HG03196 (cell line): ENCODE results near the gene ANTXR2.
"Not testable (repeated sequence)": the region's sequence is repeated elsewhere in the genome, so short reads cannot be mapped to it uniquely, and the experiment has no call there.

Source experiments
- ATAC-seq: cut with Tn5 transposase; IDR thresholded peaks from one replicate; pipeline ENCODE4 v1.9.1; 2021; ENCODE audit not compliant: unreplicated experiment

Gene ANTXR2

DNA sequence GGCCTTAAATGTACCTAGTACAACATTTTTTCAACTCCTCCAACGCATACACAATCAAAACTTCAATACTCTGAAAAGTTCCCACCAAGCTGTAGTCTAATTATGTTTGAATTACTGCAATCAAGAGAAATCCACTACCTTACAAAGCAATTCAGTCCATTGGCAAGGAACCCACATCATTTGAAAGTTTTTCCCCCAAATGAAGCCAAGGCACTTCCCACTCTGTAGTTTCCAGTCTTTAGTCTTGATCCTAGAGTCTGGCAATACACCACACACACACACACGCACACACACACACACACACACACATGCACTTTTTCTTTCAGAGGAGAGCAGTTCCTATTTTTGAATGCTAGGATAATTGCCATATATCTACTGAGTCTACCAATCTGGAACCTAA lies 79.6 kb downstream of the ANTXR2 start:
- ATAC-seq, result no peak

DNA sequence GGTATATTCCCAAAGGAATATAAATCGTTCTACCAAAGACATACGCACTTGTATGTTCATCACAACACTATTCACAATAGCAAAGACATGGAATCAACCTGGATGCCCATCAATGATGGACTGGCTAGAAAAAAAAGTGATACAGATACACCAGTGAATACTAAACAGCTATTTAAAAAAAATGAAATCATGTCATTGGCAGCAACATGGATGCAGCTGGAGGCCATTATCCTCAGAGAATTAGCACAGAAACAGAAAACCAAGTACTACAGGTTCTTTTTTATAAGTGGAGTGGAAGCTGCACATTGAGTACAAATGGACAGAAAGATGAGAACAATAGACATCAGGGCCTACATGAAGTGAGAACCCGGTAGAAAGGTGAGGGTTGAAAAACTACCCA lies 81.4 kb downstream of the ANTXR2 start:
- no peak for ATAC-seq

DNA sequence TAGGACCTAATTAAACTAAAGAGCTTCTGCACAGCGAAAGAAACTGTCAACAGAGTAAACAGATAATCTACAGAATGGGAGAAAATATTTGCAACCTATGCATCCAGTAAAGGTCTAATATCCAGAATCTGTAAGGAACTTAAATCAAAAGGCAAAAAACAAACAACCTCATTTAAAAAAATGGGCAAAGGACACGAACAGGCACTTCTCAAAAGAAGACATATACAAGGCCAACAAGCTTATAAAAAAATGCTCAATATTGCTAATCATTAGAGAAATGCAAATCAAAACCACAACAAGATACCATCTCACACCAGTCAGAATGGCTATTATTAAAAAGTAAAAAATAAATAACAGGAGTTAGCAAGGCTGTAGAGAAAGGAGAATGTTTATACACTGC lies 81.9 kb downstream of the ANTXR2 start:
- ATAC-seq, result not testable (repeated sequence)

GRCh38 chr4:79987401-79987800 lies 85.6 kb downstream of the ANTXR2 start:
- ATAC-seq, result no peak

GRCh38 chr4:79983431-79983830 lies 89.6 kb downstream of the ANTXR2 start:
- no peak for ATAC-seq

DNA sequence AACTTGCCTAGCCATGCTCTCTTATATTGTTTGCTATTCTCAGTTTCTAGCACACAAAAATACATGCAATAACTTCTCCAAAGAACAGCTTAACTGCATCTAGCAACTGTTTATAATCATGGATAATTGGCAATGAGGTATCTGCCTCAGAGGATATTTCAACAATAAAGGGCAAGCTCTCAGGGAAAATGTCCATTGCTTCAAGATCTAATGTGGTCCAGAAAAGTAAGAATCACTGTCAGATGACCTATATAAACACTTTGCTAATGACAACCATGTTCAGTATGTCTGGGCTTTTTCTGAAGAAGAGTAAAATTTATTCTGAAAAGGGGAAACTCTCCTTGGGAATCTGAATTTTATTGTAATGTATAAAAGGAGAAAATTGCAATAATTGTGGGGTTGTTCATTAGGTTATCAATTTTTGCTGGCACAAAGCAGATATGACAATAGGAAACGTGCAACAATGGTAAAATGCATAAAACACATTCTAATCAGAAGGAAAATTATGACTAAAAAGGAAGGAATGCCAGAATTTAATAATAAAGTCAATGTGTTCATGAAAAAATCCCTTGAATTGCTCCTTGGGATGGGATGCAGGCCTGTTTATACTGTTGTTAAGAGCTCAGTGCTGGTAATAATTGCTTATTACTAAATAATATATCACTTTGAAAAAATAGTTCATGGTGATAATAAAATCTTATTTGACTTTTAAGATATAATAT lies 90.3 kb downstream of the ANTXR2 start:
- ATAC-seq, result no peak

DNA sequence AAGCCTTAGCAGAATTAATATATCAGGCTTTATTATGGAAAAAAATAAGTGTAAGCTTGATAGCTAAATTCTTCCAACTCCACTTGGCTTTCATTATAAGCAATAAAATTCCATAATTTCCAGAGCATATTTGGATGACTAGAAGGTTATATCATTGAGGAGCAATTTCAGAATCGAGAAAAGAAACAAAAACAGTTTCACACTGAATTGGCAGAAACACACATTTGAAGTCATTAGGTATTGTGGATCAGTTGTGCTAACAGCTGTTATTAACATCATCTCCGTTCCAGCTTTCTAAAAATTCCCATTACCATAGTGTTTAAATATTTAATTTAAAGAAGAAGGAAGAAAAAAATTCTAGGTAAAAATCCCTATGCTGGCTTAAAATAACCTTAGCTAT lies 92.6 kb downstream of the ANTXR2 start:
- ATAC-seq, result no peak

GRCh38 chr4:79979785-79980437 lies 93.1 kb downstream of the ANTXR2 start:
- ATAC-seq, result no peak

DNA sequence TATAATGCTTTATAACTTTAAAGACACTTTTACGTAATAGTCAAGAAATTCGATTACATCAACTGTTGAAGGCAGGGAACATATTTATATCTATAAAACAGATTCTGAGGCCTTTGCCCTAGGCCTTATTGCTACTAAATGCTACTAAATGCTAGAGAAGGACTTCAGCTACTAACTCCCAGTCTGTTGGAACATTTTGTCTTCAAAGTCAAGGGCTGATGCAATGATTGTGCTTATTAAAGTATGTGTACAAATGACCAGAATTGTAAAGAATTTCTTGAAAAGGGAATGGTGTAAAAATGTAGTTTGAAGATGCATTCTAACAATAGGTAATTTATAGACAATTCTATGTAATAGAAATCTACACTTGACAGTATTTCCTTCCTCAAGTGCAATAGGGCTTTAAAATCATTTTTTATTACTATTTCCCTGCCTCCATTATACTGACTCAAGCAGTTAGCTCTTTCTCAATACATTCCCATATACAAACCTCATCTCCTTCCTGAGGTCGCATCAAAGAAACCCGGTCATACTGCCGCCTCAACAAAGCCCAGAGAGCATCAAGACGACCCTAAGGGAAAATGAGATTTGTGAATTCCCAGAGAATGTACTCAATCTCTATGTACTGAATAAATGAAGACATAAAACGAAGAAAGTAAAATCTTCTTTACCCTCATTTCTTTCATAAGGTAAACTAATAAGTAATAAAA lies 95.7 kb downstream of the ANTXR2 start:
- no peak for ATAC-seq

DNA sequence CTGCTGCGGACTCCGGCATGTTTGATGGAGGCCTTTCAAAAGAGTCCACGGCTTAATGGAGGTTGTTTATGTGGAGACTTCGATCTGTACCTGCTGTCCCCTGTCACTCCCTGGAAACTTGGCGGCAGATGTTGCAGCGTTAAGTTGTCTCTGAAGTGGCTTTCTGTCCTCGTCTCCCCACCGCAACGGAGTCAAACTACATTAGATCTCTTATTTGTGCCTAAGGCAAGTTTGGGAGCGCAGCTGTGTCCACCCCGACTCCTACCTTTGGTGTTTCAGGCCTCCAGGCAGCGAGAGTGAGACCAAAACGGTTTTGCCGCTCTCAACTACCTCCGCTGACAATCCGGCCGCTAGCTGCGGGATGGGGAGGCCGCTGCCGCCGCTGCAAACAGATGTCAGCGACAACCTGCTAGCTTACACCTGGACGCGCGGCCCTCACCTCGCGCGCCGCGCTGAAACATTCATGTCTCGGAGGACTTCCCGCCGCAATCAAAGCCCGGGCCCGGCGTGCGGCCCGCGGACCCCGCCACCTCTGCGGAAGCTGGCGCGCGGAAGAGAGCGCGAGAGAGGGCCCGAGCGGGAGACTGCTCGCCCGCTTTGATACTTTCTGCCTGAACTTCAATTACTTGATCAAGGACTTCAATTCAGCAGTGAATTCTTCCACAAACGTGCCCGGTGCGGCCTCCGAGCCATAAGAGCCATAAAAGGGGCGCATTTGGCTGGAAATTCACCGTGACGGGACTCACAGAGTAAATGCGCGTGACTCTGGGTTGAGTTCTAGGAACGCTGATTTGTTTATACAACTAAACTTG lies 108.4 kb downstream of the ANTXR2 start:
- ATAC-seq, result no peak

GRCh38 chr4:79964020-79964399 lies 109.0 kb downstream of the ANTXR2 start:
- ATAC-seq, result no peak

DNA sequence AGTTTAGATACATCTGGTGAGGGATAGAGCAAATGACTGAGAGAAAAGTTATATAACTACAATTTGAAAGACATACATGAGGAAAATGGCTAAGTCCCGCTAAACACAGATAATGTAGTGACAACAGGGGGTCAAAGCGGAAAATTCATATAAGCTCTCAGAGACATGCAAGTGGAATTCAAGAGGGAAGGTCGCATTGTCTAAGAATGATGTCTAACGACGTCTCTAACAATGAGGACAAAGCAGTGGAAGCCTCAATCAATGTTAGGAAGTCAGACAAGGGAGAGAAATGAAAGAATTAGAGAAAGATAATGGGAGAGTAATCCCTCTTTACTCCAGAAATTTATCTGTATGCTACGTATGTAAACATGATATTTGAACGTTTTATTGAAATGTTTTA lies 113.4 kb downstream of the ANTXR2 start:
- ATAC-seq, result no peak

- ATAC-seq, result no peak
Measured at GRCh38 chr4:79958466-79959264, 114.4 kb downstream of the ANTXR2 start.

- ATAC-seq, result no peak
Measured at GRCh38 chr4:79949178-79949577, 123.9 kb downstream of the ANTXR2 start.

DNA sequence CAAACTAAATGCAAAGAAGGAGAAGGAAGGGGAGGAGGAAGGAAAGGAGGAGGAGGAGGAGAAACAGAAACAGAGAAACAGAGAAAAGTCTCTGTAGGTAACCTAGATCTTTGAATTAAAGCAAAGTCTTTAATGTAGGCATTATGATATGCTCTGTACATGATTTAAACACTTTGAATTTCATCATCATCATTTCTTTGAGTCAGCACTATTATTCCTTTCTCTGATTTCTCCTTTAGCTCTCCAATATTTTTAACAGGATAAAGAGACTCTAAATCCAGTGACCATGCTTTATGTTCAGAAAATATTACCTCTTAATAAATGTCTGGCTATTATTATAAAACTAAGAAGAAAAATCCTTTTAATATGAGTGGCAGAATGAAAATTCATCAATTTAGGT lies 124.3 kb downstream of the ANTXR2 start:
- ATAC-seq, result no peak

DNA sequence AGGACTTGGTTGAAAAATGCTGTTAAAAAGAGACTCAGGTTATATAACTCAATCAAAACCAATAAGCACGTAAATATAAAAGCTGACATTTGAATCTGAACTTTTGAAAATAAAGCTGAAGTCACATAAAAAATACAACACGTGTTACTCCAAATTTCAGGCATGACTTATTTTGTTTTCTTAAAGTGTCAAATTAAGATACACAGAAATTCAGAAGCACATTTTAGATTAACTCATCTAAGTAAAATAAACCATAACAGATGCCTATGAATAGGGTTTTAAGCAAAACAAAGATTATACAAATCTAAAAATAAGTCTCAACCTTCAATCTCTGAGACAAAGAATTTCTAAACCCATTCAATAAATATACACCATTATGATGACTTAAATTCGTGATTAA lies 124.8 kb downstream of the ANTXR2 start:
- ATAC-seq, result no peak

DNA sequence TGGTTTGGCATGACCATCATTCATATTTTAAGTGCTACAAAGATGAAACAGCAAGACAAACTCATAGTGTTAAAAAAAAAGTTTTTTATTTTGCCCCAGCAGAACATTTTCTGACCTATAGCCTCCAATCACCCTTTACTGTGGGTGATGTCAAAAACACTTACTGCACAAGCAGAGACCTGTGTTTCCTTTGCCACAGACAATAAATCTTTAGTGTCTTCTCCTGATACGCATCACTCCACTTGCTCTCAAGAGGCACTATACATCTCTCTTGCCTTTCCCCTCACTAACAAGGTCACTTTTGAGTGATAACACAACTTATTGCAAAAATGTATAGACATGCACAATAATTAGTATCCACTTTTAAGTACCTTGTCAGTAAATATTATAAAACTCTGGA lies 125.6 kb downstream of the ANTXR2 start:
- ATAC-seq, result no peak

GRCh38 chr4:79935274-79935673 lies 137.8 kb downstream of the ANTXR2 start:
- ATAC-seq, result no peak

DNA sequence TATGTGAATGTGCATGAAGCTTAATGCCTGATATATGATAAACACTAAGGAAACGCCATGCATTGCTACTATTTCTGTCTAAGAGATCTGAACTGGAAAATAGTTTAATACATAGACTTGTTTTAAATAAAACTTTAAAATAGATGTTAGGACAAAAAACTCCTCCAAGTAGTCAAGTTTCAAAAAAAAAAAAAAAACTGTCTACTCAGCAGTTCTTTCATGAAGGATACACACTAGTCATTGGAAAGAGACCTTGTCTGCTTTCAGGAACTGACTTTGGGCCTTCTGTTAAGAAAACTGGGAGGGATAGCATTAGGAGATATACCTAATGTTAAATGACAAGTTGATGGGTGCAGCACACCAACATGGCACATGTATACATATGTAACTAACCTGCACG lies 138.4 kb downstream of the ANTXR2 start:
- no peak for ATAC-seq

DNA sequence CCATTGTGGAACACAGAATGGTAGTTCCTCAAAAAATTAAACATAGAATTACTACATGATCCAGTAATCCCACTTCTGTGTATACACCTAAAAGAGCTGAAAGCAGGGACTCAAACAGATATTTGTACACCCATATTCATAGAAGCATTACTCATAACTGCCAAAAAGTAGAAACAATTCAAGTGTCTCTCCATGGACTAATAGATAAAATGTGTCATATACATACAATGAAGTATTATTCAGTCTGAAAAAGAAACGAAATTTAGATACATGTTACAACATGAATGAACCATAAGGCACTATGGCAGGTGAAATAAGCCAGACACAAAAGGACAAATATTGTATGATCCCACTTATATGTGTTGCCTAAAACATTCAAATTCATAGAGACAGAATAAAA lies 145.1 kb downstream of the ANTXR2 start:
- no peak for ATAC-seq

DNA sequence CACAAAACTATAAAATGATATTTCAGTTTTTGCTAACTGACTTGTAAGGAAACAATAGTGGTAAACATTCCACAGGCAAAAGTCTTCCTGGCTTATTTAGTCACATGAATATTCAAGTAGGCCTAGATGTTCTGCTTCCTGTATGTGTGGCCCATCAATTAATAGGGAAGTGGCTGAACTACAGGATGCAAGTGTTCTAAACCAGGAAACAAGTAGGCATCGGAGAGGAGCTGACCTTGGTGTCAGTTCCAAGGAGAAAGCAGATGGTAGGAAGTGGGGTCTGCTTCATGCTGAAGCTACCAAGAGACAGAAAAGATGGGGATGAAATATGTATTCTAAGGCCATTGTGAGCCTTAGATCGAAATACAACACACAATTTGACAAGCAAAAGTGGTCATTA lies 149.7 kb downstream of the ANTXR2 start:
- ATAC-seq, result no peak
